ENCODE results near the gene TPPP3. TPM values are rescaled to one million over a fixed set of nuclear protein-coding genes. Genes with fewer than 3 reads are reported as not detected.

Gene TPPP3
- total RNA-seq, 1 donor from 2014 or later, result 39.3 TPM

- H3K27me3 Mint-ChIP-seq, result peaks cover 49% of the 10 kb centered on the region
- H3K4me3 Mint-ChIP-seq, result peak overlapping the region; percentile 76
- H3K36me3 Mint-ChIP-seq, result no peaks in the 10 kb centered on the region
- peaks cover 33% of the 10 kb centered on the region for H3K4me1 Mint-ChIP-seq (ENCODE audit: unreplicated experiment)
- TF ChIP-seq CTCF (conservative IDR thresholded peaks at IDR 0.05), result no peak
- peak overlapping the region; percentile 66 for H3K27ac Mint-ChIP-seq
- H3K9me3 Mint-ChIP-seq, result no peaks in the 10 kb centered on the region
- no peak for DNase-seq (ENCODE audit: extremely low spot score, unreplicated experiment)
Observed at GRCh38 chr16:67429053-67429798, 35.9 kb upstream of the TPPP3 start.

GRCh38 chr16:67428146-67428731 lies 34.9 kb upstream of the TPPP3 start:
- TF ChIP-seq CTCF (conservative IDR thresholded peaks at IDR 0.05), result peak; percentile 85
- peaks cover 38% of the 10 kb centered on the region for H3K4me1 Mint-ChIP-seq (ENCODE audit: unreplicated experiment)
- H3K27me3 Mint-ChIP-seq, result peaks cover 56% of the 10 kb centered on the region
- H3K4me3 Mint-ChIP-seq, result no peak overlapping the region
- DNase-seq (ENCODE audit: extremely low spot score, unreplicated experiment), result no peak
- no peaks in the 10 kb centered on the region for H3K9me3 Mint-ChIP-seq
- H3K36me3 Mint-ChIP-seq, result no peaks in the 10 kb centered on the region
- no peak overlapping the region for H3K27ac Mint-ChIP-seq

GRCh38 chr16:67426950-67427349 lies 33.7 kb upstream of the TPPP3 start:
- Mint-ChIP-seq H3K36me3 (no peaks in the 10 kb centered on the region), H3K9me3 (no peaks in the 10 kb centered on the region), H3K4me1 (ENCODE audit: unreplicated experiment) (peaks cover 30% of the 10 kb centered on the region), H3K27me3 (peaks cover 51% of the 10 kb centered on the region), H3K27ac (no peak overlapping the region), H3K4me3 (no peak overlapping the region)
- TF ChIP-seq CTCF (conservative IDR thresholded peaks at IDR 0.05), result no peak
- DNase-seq (ENCODE audit: extremely low spot score, unreplicated experiment), result no peak

GRCh38 chr16:67426022-67426421 lies 32.7 kb upstream of the TPPP3 start:
- H3K9me3 Mint-ChIP-seq, result no peaks in the 10 kb centered on the region
- TF ChIP-seq CTCF (conservative IDR thresholded peaks at IDR 0.05), result no peak
- H3K36me3 Mint-ChIP-seq, result no peaks in the 10 kb centered on the region
- DNase-seq (ENCODE audit: extremely low spot score, unreplicated experiment), result no peak
- H3K4me3 Mint-ChIP-seq, result no peak overlapping the region
- H3K27me3 Mint-ChIP-seq, result peaks cover 47% of the 10 kb centered on the region
- H3K4me1 Mint-ChIP-seq (ENCODE audit: unreplicated experiment), result peaks cover 30% of the 10 kb centered on the region
- no peak overlapping the region for H3K27ac Mint-ChIP-seq

- peaks cover 47% of the 10 kb centered on the region for H3K27me3 Mint-ChIP-seq
- H3K4me1 Mint-ChIP-seq (ENCODE audit: unreplicated experiment), result peaks cover 30% of the 10 kb centered on the region
- H3K36me3 Mint-ChIP-seq, result no peaks in the 10 kb centered on the region
- DNase-seq (ENCODE audit: extremely low spot score, unreplicated experiment), result no peak
- TF ChIP-seq CTCF (conservative IDR thresholded peaks at IDR 0.05), result no peak
- H3K4me3 Mint-ChIP-seq, result no peak overlapping the region
- H3K27ac Mint-ChIP-seq, result no peak overlapping the region
- no peaks in the 10 kb centered on the region for H3K9me3 Mint-ChIP-seq
Observed at GRCh38 chr16:67425580-67425979, 32.3 kb upstream of the TPPP3 start.

Data from type B pancreatic cell (in vitro differentiated cells).